ENCODE data around the gene UTS2. TPM values are rescaled to one million over a fixed set of nuclear protein-coding genes. Genes with fewer than 3 reads are reported as not detected.
A peak's percentile ranks its signal among the peaks of the same experiment; 100 is the strongest.

The UTS2 gene
- total and polyA plus RNA-seq, 8 donors, result 0.26 to 0.58 TPM; not detected in 6

DNA sequence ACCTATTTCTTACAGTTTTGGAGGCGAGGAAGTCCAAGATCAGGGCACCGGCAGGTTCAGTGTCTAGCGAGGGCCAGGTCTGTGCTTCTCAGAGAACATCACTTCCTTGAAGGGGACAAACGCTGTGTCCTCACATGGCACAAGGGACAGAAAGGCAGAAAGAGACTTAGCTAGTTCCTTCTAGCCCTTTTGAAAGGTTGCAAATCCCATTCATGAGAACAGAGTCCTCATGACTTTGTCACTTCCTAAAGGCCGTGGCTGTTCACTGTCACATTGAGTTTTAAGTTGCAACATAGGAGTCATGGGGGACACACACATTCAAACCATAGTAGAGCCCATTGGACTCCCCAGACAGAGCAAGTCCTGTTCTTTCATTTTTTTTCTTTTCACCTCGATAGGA, 41.4 kb downstream of the UTS2 start:
- TF ChIP-seq, protein P1, sequence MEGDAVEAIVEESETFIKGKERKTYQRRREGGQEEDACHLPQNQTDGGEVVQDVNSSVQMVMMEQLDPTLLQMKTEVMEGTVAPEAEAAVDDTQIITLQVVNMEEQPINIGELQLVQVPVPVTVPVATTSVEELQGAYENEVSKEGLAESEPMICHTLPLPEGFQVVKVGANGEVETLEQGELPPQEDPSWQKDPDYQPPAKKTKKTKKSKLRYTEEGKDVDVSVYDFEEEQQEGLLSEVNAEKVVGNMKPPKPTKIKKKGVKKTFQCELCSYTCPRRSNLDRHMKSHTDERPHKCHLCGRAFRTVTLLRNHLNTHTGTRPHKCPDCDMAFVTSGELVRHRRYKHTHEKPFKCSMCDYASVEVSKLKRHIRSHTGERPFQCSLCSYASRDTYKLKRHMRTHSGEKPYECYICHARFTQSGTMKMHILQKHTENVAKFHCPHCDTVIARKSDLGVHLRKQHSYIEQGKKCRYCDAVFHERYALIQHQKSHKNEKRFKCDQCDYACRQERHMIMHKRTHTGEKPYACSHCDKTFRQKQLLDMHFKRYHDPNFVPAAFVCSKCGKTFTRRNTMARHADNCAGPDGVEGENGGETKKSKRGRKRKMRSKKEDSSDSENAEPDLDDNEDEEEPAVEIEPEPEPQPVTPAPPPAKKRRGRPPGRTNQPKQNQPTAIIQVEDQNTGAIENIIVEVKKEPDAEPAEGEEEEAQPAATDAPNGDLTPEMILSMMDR (IDR thresholded peaks at IDR 0.05), result no peak
- Histone ChIP-seq H3K27ac (no peak overlapping the region), H3K4me1 (no peaks in the 10 kb centered on the region), H3K9me3 (peaks cover 0 to 11% of the 10 kb centered on the region in 2 donors), H3K36me3 (peaks cover 4 to 37% of the 10 kb centered on the region in 2 donors), H3K27me3 (no peaks in the 10 kb centered on the region), H3K4me3 (no peak overlapping the region)
- ATAC-seq (peak; percentile 55), DNase-seq (no peak)
- intact Hi-C loops (cut with DNase I), result no loop called here

DNA sequence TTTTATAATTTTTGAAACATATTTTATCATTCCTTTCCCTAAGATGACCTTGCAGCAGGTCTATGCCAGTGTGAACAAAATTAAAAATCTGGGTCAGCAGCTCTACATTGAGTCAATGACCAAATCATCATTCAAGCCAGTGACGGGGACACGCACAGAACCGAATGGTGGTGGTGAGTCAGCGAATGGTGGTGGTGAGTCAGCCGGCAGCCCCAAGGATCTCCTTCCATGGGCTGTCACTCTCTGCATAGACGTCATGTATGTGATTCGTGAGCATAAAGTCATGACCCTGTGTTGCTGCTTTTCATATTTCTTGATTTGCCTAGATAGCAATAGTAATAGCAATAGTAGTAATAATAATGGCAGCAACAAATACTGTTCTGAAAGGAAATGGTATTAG, 42.5 kb downstream of the UTS2 start:
- TF ChIP-seq, protein P1 (IDR thresholded peaks at IDR 0.05), result no peak
- ATAC-seq, result peak; percentile 49
- peak in 1 of 4 donors; percentile 45 for DNase-seq
- intact Hi-C loops (cut with DNase I), result no loop called here
- Histone ChIP-seq H3K4me3 (no peak overlapping the region), H3K27ac (no peak overlapping the region), H3K36me3 (peaks cover 4 to 45% of the 10 kb centered on the region in 2 donors), H3K9me3 (peaks cover 0 to 11% of the 10 kb centered on the region in 2 donors), H3K27me3 (no peaks in the 10 kb centered on the region), H3K4me1 (no peaks in the 10 kb centered on the region)

DNA sequence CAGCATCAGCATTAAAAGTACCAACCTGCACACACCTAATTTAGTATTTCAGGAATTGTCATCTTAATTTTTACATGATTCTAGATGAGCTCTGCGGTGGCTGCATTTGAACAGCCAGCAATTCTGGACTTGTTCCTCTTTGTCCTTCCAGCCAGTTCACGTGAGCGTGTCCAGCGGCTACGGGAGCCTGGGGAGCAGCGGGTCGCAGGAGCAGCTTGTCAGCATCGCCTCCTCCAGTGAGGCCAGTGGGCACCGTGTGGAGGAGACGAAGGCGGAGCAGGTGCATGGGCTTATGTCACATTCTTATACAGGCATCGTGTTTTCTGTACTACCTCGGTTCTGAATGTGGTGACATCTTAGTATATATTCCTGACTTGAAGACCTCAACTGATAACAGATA, 43.1 kb downstream of the UTS2 start:
- H3K27me3 ChIP-seq, result no peaks in the 10 kb centered on the region
- ATAC-seq (no peak), DNase-seq (peak in 1 of 4 donors; percentile 82)
- H3K36me3 ChIP-seq, result peaks cover 4 to 51% of the 10 kb centered on the region in 2 donors
- TF ChIP-seq, protein P1 (IDR thresholded peaks at IDR 0.05), result no peak
- no peaks in the 10 kb centered on the region for H3K4me1 ChIP-seq
- H3K9me3 ChIP-seq, result peaks cover 0 to 11% of the 10 kb centered on the region in 2 donors
- no peak overlapping the region for H3K27ac ChIP-seq
- intact Hi-C loops (cut with DNase I), result no loop called here
- H3K4me3 ChIP-seq, result no peak overlapping the region

DNA sequence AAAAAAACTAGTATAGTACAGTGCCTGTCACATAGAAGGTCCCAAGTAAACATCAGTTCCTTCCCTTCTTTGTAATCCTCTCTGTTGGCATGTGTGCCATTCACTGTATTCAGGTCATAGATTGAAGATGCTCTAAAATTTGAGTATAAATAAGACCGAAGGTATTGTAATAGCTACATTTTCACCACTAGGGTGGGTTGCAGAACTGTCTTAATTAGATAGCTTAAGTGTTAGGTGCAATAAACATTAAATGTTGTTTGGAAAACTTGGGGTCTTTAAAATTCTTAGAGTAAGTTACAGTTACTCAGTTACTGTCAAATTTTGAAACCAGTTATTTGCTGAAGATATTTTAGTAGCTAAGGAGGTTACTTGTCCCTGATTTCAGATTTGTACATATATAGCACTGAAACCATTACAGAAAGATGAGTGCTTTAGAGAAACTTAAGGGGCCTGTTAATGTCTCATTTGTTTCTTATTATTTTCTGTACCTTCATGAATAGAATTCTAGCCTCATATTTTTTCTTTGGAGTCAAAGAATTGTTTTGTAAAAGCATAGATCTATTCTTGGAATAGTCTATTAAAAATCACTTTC, 44.5 kb downstream of the UTS2 start:
- Histone ChIP-seq H3K4me1 (no peaks in the 10 kb centered on the region), H3K27ac (no peak overlapping the region), H3K9me3 (peaks cover 0 to 2% of the 10 kb centered on the region in 2 donors), H3K4me3 (no peak overlapping the region), H3K27me3 (no peaks in the 10 kb centered on the region), H3K36me3 (peaks cover 7 to 58% of the 10 kb centered on the region in 2 donors)
- DNase-seq, result no peak
- TF ChIP-seq, protein P1 (IDR thresholded peaks at IDR 0.05), result peak; percentile 21 to 56
- ATAC-seq, result peak; percentile 56
- intact Hi-C loops (cut with DNase I), result no loop called here

DNA sequence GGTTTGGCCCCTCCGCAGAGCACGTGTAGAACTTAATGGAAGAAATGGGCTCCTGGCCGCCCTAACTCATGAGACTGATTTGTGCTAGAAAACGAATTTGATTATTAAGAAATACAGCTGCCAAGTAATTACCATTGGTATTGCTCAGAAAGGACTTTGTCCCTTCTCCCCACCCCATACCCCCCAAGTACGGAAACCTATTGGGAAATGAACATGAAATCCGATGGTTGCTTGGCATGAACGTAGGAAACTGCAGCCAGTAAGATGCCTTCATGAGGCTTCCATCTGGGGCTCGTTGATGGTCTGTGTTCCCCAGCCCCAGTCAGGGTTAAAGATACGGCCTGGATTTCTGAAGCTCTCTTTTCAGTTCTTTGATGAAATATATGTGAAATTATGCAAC, 47.4 kb downstream of the UTS2 start:
- Histone ChIP-seq H3K4me1 (no peaks in the 10 kb centered on the region), H3K27ac (no peak overlapping the region), H3K36me3 (peaks cover 6 to 70% of the 10 kb centered on the region in 2 donors), H3K27me3 (no peaks in the 10 kb centered on the region), H3K9me3 (no peaks in the 10 kb centered on the region), H3K4me3 (no peak overlapping the region)
- DNase-seq (no peak), ATAC-seq (no peak)
- TF ChIP-seq, protein P1 (IDR thresholded peaks at IDR 0.05), result no peak
- intact Hi-C loops (cut with DNase I), result no loop called here

Other genes starting within 250 kb of the UTS2 start
- gene VAMP3, start 81.8 kb downstream of the UTS2 start, total RNA-seq, result 100 to 1,000 TPM; 110 to 111 TPM
- gene VAMP3, start 81.8 kb downstream of the UTS2 start, polyA plus RNA-seq (ENCODE audit: insufficient read length in 6 of 6), result 100 to 1,000 TPM; 118 to 130 (median 122) TPM
- gene PER3, start 68.8 kb downstream of the UTS2 start, total RNA-seq, result 10 to 100 TPM; 14.8 to 16.1 TPM
- 10 to 100 TPM in 5 of 6 donors, 1 to 10 TPM in 1; 9.9 to 16.0 (median 11.2) TPM for gene PER3, start 68.8 kb downstream of the UTS2 start, polyA plus RNA-seq (ENCODE audit: insufficient read length in 6 of 6)
- gene TNFRSF9, start 87.8 kb upstream of the UTS2 start, total RNA-seq, result 1 to 10 TPM in 1 of 2 donors, under 1 TPM in 1; 0.70 to 4.3 TPM
- under 1 TPM; 0.11 to 0.25 (median 0.18) TPM for gene TNFRSF9, start 87.8 kb upstream of the UTS2 start, polyA plus RNA-seq (ENCODE audit: insufficient read length in 6 of 6)
- 100 to 1,000 TPM; 227 to 262 TPM for gene PARK7, start 108.6 kb upstream of the UTS2 start, total RNA-seq
- 100 to 1,000 TPM; 278 to 307 (median 292) TPM for gene PARK7, start 108.6 kb upstream of the UTS2 start, polyA plus RNA-seq (ENCODE audit: insufficient read length in 6 of 6)
- gene ERRFI1, start 173.2 kb upstream of the UTS2 start, total RNA-seq, result 10 to 100 TPM; 60.8 to 63.0 TPM
- 10 to 100 TPM; 62.7 to 88.8 (median 78.9) TPM for gene ERRFI1, start 173.2 kb upstream of the UTS2 start, polyA plus RNA-seq (ENCODE audit: insufficient read length in 6 of 6)